NOMO-1 treated with DMSO at 0.1 percent for 48 hours (cell line): ENCODE data around the gene RIMBP3C.
"Not testable (repeated sequence)": the region's sequence is repeated elsewhere in the genome, so short reads cannot be mapped to it uniquely, and the experiment has no call there.

Source experiments
- DNase-seq: peaks from one replicate; lab custom pipeline; 2025; ENCODE audit not compliant: unreplicated experiment; lab: John Stamatoyannopoulos, UW

RIMBP3C gene

DNA sequence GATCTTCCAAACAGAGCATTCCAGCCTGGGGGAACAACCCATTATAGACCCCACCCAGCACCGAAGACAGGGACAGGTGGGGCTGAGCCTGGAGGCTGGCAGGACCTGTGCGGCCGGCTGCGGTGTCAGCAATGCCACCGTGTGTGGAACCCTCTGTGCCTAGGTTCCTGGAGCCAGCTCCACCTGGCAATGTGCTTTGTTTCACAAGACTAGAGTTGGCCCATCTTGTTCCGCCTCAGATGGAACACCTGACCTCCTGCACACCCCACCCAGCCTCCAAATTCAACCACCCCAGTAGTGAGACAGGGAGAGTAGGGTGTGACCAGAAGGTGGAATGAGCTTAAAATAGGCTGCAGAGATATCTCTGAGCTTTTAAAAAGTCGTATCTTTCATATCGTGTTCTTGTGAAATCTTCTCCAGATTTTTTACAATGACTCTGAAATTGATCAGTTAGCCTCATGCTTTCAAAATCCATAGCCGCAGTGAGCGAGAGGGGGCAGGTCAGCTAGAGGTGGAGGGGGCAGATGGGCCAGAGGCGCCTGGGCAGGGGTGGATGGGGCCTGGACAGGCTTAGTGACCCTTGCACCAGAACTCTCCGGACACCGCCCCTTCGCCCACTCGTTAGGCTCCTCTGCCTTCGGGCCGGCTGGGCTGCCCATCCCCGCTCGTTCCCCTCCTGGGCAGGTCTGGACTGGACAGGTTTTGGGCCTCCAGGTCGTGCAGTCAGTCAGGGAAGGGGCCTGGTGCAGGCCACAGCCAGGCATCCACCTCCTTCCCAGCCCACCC, 18.2 kb downstream of the RIMBP3C start:
- not testable (repeated sequence) for DNase-seq

GRCh38 chr22:21531525-21531924, 19.7 kb downstream of the RIMBP3C start:
- not testable (repeated sequence) for DNase-seq

GRCh38 chr22:21526705-21527500, 24.4 kb downstream of the RIMBP3C start:
- not testable (repeated sequence) for DNase-seq

GRCh38 chr22:21516970-21517764, 34.1 kb downstream of the RIMBP3C start:
- not testable (repeated sequence) for DNase-seq

DNA sequence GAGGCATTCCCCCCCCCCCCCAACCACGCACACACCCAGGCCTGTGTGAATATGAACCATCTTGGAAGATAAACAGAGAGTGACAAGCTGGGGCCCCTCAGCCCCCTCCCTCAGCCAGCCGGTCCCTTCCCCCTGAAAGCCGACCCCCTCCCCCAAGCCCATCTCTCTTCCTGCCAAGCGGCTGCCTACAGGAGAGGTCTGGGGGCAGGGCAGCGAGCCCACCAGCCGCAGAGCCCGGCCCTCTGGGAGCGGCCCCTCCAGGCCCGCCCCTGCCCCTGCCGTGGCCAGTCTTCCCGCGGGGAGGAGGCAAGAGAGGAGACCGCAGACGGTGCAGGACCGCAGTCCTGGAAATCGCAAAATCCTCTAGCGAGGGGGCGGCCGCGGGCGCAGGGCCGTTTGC, 34.7 kb downstream of the RIMBP3C start:
- DNase-seq = not testable (repeated sequence)

GRCh38 chr22:21515234-21515633, 36.0 kb downstream of the RIMBP3C start:
- not testable (repeated sequence) for DNase-seq

- DNase-seq = not testable (repeated sequence)
Measured at GRCh38 chr22:21514117-21514516, 37.1 kb downstream of the RIMBP3C start.

DNA sequence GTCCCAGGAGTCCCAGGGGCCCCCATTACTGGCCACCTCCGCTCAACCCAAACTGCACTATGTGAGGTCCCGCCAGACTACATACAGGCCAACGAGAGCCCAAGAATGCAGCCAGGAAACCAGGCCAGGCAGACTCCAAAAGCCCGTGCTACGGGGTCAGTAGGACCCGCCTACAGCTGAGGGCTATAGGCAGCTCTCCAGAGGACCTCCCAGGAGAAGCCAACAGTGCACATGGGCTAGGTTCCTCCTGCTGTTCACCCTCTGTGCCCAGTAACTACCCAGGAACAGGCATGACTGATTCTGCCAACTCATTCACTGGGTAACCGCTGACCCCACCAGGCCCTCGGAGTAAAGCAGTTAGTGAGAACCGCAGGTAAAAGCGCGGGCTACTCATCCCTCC, 39.2 kb downstream of the RIMBP3C start:
- not testable (repeated sequence) for DNase-seq

- DNase-seq = not testable (repeated sequence)
Measured at GRCh38 chr22:21510397-21510796, 40.9 kb downstream of the RIMBP3C start.

- not testable (repeated sequence) for DNase-seq
Measured at GRCh38 chr22:21499623-21500506, 51.4 kb downstream of the RIMBP3C start.

DNA sequence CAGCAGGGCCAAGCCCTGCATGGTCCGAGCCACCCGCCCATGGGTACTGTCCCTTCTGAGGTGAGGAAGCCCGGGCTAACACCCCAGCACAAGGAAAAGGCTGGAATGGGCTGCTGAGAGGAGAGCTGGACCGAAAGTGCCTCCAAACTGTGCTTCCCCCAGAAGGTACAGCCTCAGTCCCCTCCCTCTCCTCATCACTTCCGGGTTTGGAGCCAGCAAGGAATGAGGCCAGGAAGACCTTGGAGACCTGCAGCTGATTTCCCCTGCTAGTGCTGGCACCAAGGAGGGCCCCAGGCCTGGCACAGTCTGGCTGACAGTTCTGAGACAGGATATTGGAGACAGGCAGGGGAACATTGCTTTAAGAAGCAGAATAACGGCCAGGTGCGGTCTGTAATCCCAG, 52.8 kb downstream of the RIMBP3C start:
- DNase-seq = not testable (repeated sequence)

GRCh38 chr22:21497984-21498383, 53.3 kb downstream of the RIMBP3C start:
- not testable (repeated sequence) for DNase-seq
